Stimulated activated CD4-positive, alpha-beta T cell treated with anti-CD3 and anti-CD28 coated beads, TNF-alpha, amount 100 ng/mL, for 1 hour (primary cell): Measurements from ENCODE around the gene CDK6.

ENCODE experiments used
- DNase-seq, 3 donors: peaks; one replicate each; pipeline ENCODE4 v3.0.0-alpha.2; 2020; ENCODE audit warnings: low read depth in 3 of 3, low spot score in 1 of 3

Gene CDK6

DNA sequence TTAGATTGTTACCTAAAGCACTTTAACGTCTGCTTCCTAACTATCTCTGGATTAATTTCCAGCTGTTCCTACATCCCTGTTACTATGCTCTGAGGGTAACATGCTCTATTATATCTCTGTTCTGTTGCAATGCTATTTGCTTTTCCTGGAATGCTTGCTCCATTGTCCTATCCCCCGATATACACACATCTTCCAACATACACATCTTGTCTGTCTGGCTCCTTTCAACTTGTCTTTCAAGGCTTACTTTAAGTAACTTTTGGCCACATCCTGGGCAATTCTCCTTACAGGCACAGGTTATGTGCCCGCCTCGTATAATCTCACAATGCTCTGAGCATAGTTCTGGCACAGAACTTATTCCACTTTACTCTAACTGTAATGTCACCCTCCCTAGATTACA, 96.2 kb downstream of the CDK6 start:
- DNase-seq: no peak

DNA sequence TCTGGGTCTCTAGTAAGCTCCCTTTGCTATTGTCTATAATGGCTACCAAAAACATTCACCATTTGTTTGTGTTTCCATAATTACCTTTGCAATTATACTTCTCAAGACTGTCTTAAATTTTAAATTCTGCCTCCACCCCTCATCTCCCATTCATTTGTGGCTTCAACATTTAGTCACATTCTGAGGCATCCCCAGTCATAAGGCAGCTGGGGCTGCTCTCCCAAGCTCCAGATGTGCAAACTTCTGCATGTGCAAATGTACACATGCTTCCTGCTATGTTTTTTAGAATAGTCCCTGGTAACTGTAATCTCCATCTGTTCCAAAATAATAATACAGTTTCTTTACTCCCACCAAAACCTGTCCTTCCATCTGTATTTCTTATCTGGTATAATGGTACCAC, 97.3 kb downstream of the CDK6 start:
- DNase-seq: no peak

DNA sequence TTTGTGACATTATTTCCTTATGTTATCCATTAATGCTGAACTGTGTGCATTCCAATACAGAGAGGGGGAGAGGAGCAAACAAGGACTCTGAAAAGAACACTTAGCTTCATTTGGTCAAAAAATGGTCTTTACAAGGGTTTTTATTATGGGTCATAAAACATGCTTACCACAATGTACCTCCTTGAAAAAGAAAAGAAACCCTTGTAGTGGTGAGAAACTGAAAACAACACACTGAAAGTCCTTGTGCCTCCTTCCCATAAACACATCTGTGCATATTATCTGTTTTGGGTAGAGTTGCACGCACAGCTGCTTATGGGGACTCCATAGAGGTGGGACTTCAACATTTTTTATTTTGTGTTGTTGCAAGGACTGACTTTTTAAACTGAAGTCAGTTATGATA, 98.7 kb downstream of the CDK6 start:
- no peak for DNase-seq

GRCh38 chr7:92736870-92737269, 99.5 kb downstream of the CDK6 start:
- no peak for DNase-seq

DNA sequence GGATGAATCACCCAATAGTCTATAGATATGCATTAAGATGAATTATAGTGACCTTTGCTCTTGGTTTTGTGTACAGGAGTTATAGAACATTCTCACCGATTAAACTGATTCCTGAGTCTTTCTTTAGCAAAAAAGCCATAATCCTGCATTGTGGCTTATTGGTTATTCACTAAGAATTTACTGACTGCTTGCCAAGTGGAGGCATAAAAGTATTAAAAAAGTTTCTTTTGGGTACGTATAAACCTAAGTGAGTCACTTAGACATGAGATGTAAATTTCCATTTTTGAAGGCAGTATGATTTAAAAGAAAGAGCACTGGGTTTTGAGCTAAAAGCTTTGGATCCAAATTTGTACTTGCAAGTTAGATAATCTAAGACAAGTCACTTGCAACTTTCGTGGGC, 100.7 kb downstream of the CDK6 start:
- DNase-seq: no peak

GRCh38 chr7:92732316-92733036, 103.9 kb downstream of the CDK6 start:
- DNase-seq: no peak

GRCh38 chr7:92731335-92732063, 104.9 kb downstream of the CDK6 start:
- no peak for DNase-seq

DNA sequence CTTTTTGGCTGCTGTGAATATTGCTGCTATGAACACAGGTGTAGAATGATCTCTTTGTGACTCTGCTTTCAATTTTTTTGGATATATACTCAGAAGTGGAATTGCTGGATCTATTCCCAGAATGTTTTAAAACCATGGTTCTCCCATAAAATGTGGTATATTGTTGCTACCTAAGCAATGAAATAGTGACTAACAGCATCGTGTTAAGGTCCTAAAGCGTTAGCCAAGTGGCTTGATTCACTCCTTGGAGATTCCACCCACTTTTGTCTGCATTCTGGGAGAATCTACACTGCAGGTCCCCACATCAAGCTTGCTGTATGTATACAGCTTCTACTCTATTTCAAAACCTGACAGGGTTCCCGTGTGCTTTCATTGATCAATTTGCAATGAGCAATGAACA, 105.6 kb downstream of the CDK6 start:
- DNase-seq: no peak

DNA sequence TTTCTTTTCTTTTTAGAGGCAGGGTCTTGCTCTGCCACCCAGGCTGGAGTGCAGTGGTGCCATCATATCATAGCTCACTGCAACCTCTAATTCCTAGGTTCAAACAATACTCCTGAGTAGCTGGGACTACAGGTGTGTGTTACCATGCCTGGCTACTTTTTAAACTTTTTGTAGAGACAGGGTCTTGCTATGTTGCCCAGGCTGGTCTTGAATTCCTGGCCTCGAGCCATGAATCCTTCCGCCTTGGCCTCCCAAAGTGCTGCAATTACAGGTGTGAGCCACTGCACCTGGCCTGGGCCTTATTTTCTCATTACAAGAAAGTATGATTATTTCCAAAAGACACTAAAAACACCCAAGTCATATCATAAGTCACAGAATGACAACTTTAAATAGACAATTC, 106.6 kb downstream of the CDK6 start:
- no peak for DNase-seq

DNA sequence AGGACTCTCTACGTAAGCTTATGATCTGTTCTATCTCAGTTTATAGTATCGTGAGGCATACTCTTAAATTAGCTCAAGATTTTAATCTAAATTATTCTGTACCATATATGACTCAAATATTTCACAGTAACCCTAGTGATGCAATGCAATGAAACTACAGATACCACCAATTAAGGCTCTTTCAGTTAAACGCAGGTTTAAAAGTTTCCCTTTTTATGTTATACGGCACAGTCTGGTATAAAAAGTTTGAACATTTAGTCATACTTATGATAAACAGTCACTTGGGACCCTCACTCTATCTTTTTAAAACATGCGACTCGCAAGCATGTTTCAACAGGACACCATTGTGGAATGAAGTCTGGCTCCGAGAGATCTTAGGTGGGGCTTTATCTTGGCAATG, 107.2 kb downstream of the CDK6 start:
- DNase-seq: no peak

DNA sequence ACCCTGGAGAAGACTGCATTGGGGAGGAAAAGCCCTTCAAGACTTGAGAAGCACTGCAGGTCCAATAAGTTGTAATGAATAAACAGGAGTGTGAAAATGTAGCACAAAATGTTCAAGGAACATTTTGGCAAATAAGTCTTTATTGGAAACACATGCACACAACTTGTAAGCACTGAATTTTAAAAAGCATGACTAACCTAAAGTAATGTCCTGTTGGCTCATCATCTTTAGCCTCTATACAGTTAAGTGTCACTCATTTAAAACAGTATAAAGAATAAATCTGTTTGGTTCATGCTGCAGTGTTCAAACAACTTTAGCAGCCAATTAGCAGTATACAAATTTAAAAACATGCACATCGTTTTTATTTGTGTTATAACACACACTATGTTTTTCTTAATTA, 108.6 kb downstream of the CDK6 start:
- DNase-seq: no peak

DNA sequence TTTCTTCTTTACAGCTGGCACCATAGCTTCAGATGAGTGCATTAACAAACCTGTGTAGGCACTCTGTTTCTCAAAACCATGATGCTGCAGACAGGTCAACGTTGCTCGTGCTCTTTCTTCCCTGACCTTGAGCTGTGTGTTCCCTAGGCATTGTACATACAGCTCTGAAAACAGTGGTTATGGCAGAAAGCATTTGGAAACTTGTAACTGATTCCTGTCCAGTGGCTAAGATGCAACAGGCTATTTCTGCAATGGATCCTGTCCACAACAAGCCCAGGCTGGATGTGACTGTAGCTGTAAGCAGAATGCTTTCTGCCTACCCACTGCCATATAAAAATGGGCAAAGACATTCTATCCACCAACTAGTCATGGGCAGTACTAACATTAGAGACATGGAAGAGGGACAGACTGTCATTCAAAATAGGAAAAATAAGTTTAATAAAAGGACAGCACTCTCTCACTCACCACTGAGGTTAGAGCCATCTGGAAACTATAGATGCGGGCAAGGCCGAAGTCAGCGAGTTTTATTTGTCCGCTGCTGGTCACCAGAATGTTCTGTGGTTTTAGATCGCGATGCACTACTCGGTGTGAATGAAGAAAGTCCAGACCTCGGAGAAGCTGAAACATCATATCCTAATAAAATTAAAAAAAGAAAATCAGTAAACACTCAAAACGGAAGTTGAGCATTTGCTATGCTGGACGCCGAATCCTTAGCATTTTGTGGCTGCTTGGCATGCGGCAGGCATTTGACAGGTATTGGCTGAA, 111.0 kb downstream of the CDK6 start:
- no peak for DNase-seq

DNA sequence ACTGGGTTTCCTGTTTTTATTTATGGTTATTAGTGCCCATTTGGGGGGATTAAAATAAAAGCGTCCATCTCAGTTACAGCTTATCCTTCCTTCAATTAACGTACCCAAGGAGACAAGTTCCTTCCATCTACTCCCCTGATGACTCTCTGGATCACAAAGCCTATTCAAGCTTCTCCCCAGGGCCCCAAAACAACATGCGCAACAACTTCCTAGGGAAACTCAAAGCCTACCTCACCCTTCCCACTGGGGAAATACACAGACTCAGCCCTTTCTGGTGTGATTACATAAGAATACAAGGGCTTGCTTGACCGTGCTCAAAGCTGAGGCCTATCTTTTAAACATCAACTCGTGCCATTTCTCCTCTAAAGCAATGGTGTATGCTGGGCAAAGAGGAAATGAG, 112.4 kb downstream of the CDK6 start:
- DNase-seq: no peak

- no peak for DNase-seq
Observed at GRCh38 chr7:92723205-92723604, 113.2 kb downstream of the CDK6 start.

- DNase-seq: no peak
Observed at GRCh38 chr7:92722541-92722940, 113.8 kb downstream of the CDK6 start.

GRCh38 chr7:92720604-92721350, 115.6 kb downstream of the CDK6 start:
- DNase-seq: no peak

GRCh38 chr7:92717993-92718716, 118.2 kb downstream of the CDK6 start:
- DNase-seq: peak; percentile 5 to 21 (median 8)

DNA sequence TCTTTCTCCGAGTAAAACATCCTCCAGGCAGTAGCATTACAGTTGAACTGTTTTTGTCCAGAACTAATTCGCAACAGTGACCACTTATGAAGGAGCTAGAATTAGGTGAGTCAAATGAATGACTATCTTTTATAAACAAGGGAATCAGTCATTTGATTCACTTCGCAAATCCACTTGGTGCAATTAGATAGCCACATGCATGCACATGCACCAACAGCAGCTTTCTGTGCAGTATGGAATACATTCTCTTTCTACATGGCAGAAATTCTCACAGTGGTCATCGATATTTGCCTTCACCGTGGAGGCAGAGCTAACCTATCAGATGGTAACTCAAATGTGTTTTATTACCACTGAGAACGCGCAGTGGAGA, 118.8 kb downstream of the CDK6 start:
- no peak for DNase-seq

DNA sequence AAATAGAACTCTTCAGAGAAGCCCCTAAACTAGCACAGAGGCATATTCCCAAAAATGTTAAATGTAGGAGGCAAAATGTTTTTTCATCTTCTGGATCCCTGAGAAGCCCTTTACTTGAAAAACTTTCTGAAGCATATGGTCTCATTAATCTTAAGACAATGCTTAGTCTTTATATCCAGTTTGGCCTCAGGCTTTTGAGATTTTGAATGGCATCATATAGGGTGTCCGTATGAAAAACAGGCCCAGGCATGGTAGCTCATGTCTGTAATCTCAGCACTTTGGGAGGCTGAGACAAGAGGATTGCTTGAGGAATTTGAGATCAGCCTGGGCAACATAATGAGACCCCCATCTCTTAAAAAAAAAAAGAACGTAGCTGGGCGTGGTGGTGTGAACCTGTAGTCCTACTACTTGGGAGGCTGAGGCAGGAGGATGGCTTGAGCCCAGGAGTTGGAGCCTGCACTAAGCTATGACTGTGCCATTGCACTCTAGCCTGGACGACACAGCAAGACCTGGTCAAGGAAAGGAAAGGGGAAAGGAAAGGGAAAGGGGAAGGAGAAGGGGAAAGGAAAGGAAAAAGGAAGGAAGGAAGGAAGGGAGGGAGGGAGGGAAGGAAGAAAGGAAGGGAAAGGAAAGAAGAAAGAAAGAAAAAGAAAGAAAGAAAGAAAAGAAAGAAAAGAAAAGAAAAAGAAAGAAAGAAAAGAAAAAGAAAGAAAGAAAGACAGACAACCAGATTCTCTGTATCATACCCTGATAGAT, 119.4 kb downstream of the CDK6 start:
- DNase-seq: no peak

GRCh38 chr7:92715963-92716362, 120.4 kb downstream of the CDK6 start:
- no peak for DNase-seq
